Measurements from ENCODE around the gene POLR2F. TPM values are rescaled to one million over a fixed set of nuclear protein-coding genes. Genes with fewer than 3 reads are reported as not detected.

POLR2F gene
- total RNA-seq, 1 experiment from 2014 or later: 111 TPM

GRCh38 chr22:38017939-38018885 is 64.7 kb downstream of the POLR2F start:
- Mint-ChIP-seq H3K27ac (ENCODE audit: unreplicated experiment) (no peak overlapping the region), H3K27me3 (ENCODE audit: unreplicated experiment) (no peaks in the 10 kb centered on the region), H3K4me3 (ENCODE audit: low read depth, unreplicated experiment) (no peak overlapping the region), H3K9me3 (ENCODE audit: low read depth, unreplicated experiment) (no peaks in the 10 kb centered on the region), H3K4me1 (ENCODE audit: low read depth, unreplicated experiment) (peaks cover 29% of the 10 kb centered on the region), H3K36me3 (ENCODE audit: insufficient read depth, unreplicated experiment) (peaks cover 3% of the 10 kb centered on the region)
- BruUV-seq (replicated peaks): no TSS peak
- no peak for DNase-seq
- CTCF ChIA-PET: interaction anchor here (0.6 to 1.2 kb wide), 4 partner anchors 8 to 18 kb away, joined by 3 to 4 read pairs (median 3); no protein-coding TSS in a partner anchor
- intact Hi-C loops (cut with micrococcal nuclease; ENCODE audit: unreplicated experiment): loop anchor here (1.0 kb wide), 1 partner anchor 18 kb away; no protein-coding TSS in a partner anchor
- TF ChIP-seq, protein P1, sequence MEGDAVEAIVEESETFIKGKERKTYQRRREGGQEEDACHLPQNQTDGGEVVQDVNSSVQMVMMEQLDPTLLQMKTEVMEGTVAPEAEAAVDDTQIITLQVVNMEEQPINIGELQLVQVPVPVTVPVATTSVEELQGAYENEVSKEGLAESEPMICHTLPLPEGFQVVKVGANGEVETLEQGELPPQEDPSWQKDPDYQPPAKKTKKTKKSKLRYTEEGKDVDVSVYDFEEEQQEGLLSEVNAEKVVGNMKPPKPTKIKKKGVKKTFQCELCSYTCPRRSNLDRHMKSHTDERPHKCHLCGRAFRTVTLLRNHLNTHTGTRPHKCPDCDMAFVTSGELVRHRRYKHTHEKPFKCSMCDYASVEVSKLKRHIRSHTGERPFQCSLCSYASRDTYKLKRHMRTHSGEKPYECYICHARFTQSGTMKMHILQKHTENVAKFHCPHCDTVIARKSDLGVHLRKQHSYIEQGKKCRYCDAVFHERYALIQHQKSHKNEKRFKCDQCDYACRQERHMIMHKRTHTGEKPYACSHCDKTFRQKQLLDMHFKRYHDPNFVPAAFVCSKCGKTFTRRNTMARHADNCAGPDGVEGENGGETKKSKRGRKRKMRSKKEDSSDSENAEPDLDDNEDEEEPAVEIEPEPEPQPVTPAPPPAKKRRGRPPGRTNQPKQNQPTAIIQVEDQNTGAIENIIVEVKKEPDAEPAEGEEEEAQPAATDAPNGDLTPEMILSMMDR (IDR thresholded peaks at IDR 0.05; ENCODE audit: unreplicated experiment): no peak

Small RNA genes lying within 50 kb of the gene (microRNA-seq; reads per million reads assigned to microRNA genes)
- gene MIR4534 (not detected), gene MIR6820 (4.6 reads per million, percentile 11 among the genes with 10 or more reads in this experiment)

Other genes starting within 250 kb of the POLR2F start
- 22.7 and 29.9 TPM in 2 replicates for gene GCAT, start 145.8 kb upstream of the POLR2F start, total RNA-seq (2022)
- 0.31 TPM in 1 of 2 replicates, not detected in the other for gene GALR3, start 130.3 kb upstream of the POLR2F start, total RNA-seq (2022)
- gene ANKRD54, start 109.4 kb upstream of the POLR2F start, total RNA-seq (2022): 23.9 and 27.1 TPM in 2 replicates
- gene EIF3L, start 104.3 kb upstream of the POLR2F start, total RNA-seq (2022): 287 and 402 TPM in 2 replicates
- 60.7 and 69.7 TPM in 2 replicates for gene MICALL1, start 47.4 kb upstream of the POLR2F start, total RNA-seq (2022)
- gene C22orf23, start 98 bp upstream of the POLR2F start, total RNA-seq (2022): 0.52 and 0.69 TPM in 2 replicates
- not detected in 2 replicates for gene SOX10, start 30.9 kb downstream of the POLR2F start, total RNA-seq (2022)
- 54.2 and 58.3 TPM in 2 replicates for gene PICK1, start 103.7 kb downstream of the POLR2F start, total RNA-seq (2022)
- gene SLC16A8, start 130.5 kb downstream of the POLR2F start, total RNA-seq (2022): not detected in 2 replicates
- gene BAIAP2L2, start 157.0 kb downstream of the POLR2F start, total RNA-seq (2022): 51.2 and 68.2 TPM in 2 replicates
- 43.5 and 44.0 TPM in 2 replicates for gene PLA2G6, start 228.1 kb downstream of the POLR2F start, total RNA-seq (2022)
- gene MAFF, start 248.3 kb downstream of the POLR2F start, total RNA-seq (2022): 62.4 and 64.8 TPM in 2 replicates